ENCODE data around the gene MTUS2.

MTUS2 gene

GRCh38 chr13:28820099-28821051 is at the start of gene MTUS2:
MTUS2 (plus strand) TSS chr13:28820339.
- DNase-seq (ENCODE audit: low read depth), result no peak

DNA sequence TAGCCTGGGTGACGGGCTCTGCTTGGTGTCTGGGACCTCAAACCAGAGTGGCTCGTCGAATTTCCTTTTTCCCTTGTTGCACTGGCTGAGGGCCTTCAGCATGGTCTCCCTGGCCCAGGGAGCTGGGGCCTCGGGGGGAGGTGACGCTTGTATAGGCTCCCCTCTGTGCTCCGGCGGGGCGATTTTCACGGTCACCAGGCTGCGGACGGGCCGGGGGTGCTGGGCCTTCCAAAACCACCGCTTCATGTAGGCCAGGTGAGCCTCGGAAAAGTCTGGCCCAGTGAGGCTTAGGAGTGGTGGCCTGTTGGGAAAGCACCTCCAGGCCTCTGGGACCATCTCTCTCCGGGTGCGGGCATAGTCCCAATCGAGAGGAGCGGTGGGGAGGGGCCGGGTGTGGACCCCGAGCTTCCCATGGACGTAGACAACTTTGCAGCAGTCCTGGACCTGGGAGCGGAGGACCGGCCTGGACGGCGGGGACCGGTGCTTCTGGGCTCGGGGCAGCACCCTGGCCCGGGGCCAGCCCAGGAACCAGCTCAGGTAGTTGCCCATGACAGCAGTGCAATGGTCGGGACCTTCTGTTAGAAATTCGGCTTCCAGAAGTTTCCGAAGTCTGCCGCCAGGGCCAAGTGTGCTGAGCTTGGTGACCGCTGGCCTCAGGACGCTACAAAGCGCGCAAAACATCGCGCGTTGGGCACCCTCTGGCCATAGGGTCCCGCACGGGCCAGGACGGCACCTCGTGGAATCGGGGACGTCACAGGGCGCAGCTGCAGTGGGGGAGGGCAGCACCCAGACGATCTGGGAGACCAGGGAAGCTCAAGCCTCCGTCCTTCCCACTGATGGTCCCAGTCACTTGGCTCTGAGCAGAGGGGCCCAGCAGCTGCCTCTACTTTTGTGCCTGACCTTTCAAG is 41.6 kb upstream of the MTUS2 start:
- DNase-seq (ENCODE audit: low read depth), result no peak

- DNase-seq (ENCODE audit: low read depth), result peak; percentile 92
Measured at GRCh38 chr13:28792992-28793391, 27.1 kb upstream of the MTUS2 start.

GRCh38 chr13:28794396-28794795 is 25.7 kb upstream of the MTUS2 start:
- DNase-seq (ENCODE audit: low read depth), result no peak

GRCh38 chr13:28796938-28797257 is 23.2 kb upstream of the MTUS2 start:
- no peak for DNase-seq (ENCODE audit: low read depth)

- DNase-seq (ENCODE audit: low read depth), result no peak
Measured at GRCh38 chr13:28805193-28805819, 14.8 kb upstream of the MTUS2 start.

DNA sequence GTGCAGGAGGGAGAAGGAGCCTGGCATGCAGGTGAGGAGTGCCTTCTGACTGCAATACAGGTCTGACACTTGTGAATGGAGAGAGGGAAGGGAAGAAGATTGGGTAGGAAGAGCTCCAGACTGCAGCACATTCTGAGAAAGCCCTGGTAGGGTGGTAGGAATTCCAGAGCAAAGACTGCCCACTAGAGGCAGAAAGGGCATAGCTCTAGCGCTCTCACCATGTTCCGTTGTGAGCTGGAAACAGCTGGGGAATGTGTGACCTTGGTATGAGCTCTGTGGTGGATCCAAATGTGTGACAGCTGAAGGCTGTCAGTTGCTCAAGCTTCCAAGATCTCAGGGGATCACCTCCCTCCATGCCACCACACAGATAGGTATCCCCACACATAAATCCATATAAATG is 2.9 kb upstream of the MTUS2 start:
- DNase-seq (ENCODE audit: low read depth), result no peak

GRCh38 chr13:28819046-28819730 is 951 bp upstream of the MTUS2 start:
- peak; percentile 18 for DNase-seq (ENCODE audit: low read depth)

DNA sequence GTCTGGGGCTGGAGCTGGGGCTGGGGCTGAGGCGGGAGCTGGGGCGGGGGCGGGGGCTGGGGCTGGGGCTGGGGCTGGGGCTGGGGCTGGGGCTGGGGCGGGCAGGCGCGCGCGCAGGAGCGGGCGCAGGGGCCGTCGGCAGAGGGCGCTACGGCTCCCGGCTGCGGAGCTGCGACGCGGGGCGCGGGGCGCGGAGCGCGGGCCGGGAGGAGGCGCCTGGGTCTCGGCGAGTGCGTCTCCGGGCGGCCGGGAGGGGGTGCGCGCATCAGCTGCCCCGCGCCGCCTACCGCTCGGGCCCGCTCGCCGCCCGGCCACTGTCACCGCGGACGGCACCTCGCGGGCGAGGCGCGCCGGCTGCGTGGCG is 422 bp upstream of the MTUS2 start:
- DNase-seq (ENCODE audit: low read depth), result peak; percentile 9

GRCh38 chr13:28822151-28822550 is 2.0 kb downstream of the MTUS2 start:
- no peak for DNase-seq (ENCODE audit: low read depth)

DNA sequence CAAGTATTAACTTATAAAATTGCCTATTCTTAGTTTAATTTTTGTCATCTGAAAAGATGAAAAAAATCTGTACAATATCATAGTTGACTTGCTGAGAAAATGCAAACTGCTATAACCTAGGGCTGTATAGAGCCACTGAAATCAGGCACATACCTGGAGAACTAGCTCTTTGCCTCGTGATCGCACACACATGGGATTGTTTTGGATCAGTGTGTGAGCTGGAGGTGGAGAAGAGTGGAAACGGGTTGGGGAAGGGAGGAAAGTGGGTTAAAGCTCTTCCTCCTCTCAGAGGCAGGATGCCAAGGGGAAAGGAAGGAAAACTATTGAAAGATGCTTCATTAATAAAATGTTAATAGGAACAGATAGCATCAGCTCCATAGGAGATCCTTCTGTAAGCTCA is 2.7 kb downstream of the MTUS2 start:
- no peak for DNase-seq (ENCODE audit: low read depth)

DNA sequence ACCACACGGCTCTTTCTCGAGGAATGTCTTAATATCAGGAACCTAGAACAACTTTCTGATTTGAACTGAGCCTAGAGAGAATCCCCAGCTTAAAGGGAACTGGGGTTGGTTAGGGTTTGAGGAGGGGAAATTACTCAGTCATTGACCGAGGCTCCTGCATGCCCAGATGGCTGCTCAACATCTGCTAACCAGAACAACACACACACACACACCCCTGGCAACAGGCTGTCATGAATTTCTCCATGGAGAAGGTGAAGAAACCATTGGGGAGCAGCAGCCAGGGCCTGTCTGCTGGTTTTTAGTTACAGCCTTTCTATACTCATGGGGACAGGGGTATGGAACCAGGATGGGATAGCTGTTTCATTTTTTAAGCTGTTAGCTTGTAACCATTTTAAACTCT is 5.2 kb downstream of the MTUS2 start:
- DNase-seq (ENCODE audit: low read depth), result no peak

- no peak for DNase-seq (ENCODE audit: low read depth)
Measured at GRCh38 chr13:28826368-28826767, 6.2 kb downstream of the MTUS2 start.

DNA sequence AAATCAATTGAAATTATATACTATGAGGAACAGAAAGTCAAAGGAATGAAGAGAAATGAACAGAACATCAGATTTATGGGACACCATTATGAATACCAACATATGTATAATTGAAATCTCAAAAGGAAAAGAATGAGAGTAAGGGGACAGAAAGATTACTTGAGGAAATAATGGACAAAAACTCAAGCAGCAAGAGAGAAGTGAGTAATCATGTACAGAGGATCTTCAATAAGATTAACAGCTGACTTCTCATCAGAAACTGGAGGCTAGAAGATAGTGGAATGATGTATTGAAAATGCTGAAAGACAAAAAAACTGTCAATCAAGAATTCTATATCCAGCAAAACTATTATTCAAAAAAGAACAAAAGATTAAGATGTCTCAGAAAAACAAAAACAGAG is 10.4 kb downstream of the MTUS2 start:
- no peak for DNase-seq (ENCODE audit: low read depth)

GRCh38 chr13:28831117-28831516 is 11.0 kb downstream of the MTUS2 start:
- no peak for DNase-seq (ENCODE audit: low read depth)

- no peak for DNase-seq (ENCODE audit: low read depth)
Measured at GRCh38 chr13:28837111-28837510, 17.0 kb downstream of the MTUS2 start.

DNA sequence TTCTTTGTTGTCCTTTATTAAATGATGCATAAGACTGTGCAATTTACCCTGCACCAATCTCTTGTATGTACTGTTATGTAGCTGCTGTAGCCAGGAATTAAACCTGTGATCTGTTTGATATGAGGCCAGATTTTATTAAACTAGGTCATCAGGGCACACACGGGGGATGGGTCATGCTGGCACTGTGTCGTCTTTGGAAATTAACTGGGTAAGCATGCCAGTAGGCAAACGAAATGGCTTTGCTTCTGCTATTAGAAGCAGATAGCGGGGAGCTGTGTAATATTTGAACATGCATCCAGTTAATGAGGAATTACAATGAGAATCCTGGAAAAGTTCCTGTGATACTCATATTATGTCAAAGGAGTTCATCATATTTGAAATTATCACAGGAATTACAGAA is 23.5 kb downstream of the MTUS2 start:
- DNase-seq (ENCODE audit: low read depth), result no peak

GRCh38 chr13:28849441-28849840 is 29.3 kb downstream of the MTUS2 start:
- no peak for DNase-seq (ENCODE audit: low read depth)

GRCh38 chr13:28850226-28850625 is 30.1 kb downstream of the MTUS2 start:
- no peak for DNase-seq (ENCODE audit: low read depth)

GRCh38 chr13:28851422-28851821 is 31.3 kb downstream of the MTUS2 start:
- DNase-seq (ENCODE audit: low read depth), result no peak

- DNase-seq (ENCODE audit: low read depth), result no peak
Measured at GRCh38 chr13:28854657-28855056, 34.5 kb downstream of the MTUS2 start.

- no peak for DNase-seq (ENCODE audit: low read depth)
Measured at GRCh38 chr13:28856287-28856686, 36.1 kb downstream of the MTUS2 start.
